Measurements from ENCODE around the gene FOXJ1.

Gene FOXJ1

DNA sequence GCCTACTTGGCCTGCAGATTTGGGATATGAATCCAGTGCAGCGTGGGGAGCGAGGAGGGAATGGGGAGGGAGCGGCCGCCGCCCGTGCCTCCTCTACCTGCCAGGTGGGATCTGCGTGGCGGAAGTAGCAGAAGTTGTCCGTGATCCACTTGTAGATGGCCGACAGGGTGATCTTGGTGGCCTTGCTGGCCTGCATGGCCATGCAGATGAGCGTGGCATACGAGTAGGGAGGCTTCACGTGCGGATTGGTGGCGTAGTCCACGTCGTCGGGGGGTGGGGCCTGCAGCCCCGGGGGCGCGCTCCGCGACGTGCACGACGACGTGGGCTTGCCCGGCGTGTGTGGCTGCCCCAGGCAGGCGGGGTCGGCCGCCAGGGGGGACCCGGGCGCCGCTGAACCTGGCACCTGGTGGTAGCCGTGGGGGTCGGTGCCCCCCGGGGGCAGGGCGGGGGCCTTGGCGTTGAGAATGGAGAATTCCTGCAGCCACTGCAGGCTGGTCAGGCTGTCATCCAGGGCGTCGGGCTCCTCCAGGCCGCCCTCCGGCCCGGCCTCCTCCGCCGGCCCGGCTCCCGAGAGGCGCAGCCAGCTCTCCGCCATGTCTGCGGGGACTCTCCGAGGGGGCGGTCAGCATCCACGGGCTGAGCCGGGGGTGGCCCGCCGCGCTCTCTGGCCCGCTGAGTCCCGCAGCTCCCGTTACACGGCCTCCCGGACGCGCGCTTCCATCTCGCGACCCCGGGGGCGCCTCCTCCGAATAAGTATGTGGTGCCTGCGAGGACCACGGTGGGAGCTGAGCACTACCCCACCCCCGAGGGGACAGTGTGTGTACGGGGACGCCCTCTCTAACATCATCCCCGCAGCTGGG, 1.0 kb downstream of the FOXJ1 start:
- no peak for DNase-seq

DNA sequence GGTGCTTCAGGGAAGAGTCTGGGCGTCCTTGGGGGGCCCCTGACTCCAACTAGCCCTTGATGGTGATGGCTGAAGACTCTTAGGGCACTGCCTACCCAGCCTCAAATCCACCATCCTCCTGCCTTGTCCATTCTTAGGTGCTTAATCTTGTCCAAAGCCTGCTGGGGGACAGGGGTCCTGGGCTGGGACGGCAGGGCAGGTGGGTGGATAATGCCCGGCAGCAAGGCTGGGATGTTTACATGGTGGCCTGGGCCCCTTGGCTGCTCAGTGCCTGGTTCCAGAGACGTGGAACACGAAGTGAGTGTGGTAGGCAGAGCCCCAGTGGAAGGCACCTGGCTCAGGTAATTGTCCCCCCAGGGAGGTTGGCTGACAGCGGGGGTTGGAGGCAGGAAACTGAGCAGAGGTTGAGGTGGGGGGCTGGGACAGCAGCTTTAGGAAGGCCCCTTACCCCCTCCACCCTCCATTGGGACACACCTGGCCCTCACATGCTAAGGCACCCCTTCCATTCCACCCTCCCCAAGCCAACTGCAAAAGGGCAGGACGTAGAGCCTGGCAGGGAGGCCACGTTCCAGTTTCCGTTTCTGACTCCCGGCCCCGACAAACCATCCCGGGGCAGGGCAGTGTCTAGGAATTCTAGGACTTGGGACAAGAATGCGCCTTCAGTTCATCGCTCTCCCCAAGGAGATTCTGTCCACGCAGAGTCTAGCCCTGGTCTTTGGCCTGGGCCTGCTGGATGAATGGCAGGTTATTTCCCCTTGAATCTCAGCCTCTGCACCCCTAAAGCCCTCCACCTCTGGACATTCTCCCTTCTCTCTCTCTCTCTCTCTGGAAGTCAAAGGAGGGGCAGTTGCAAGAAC, 1.9 kb downstream of the FOXJ1 start:
- no peak for DNase-seq

DNA sequence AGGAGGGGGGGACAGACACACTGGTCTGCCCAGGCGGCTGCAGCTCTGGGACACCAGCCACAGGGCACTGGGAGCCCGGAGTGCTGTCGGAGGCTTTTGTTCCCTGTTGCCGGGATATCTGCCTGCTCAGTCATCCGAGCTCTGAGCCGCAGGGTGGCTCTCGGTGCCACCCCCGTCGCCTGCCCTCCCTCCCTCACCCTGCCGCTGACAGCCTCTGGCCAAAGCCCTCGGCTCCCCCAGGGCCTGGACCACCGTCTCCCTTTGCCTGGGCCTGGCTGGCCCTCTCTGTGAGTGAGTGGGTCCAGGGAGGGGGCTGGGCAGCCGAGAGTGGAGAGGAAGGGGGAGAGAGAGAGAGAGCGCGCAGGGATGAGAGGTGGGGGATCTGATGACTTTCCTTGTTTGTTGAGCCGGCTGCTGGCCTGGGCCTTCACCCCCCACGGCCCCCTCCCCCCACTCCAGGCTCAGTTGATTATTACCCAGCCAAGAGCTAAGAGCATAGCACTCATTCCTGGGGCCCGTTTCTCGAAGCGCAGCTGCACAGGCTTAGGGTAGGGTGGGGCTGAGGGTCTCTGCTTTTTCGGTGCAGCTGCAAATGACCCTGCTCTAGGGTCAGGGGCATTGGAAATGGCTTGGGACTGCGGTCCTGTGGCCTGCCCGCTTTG, 2.7 kb downstream of the FOXJ1 start:
- DNase-seq, result peak; percentile 58

DNA sequence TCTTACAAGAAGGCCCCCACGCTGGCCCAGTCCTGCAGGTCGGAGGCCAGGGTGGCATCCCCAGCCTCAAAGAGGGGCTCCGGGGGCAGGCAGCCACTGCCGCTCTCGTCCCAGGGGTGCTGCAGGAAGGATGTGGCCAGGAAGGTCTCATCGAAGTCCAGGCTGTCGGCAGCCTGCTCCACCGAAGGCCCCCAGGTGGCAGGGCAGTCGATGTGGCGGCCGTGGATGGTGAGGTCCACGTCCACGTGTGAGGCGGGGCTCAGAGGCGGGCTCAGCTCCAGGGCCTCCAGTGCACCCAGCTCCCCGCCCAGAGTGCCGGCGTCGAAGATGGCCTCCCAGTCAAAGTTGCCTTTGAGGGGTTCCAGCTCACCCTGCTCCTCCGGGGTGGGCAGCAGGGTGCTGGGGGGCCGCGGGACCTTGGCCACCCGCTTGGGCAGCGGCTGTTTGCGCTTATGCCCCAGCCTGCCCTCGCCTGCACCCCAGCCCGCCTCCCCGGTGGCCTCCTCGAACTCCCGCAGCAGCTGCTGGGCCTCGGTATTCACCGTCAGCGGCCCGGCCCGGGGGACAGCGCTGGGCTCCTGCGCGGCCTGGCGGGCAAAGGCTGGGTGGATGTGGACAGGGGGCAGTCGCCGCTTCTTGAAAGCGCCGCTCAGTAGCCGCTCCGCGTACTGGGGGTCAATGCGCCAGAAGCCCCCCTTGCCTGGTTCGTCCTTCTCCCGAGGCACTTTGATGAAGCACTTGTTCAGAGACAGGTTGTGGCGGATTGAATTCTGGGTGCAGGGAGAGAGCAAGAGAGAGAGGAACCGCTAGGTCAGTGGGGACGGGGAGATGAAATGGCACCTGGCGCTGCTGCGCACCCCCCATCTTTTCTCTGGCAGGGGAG, 3.5 kb downstream of the FOXJ1 start:
- no peak for DNase-seq

DNA sequence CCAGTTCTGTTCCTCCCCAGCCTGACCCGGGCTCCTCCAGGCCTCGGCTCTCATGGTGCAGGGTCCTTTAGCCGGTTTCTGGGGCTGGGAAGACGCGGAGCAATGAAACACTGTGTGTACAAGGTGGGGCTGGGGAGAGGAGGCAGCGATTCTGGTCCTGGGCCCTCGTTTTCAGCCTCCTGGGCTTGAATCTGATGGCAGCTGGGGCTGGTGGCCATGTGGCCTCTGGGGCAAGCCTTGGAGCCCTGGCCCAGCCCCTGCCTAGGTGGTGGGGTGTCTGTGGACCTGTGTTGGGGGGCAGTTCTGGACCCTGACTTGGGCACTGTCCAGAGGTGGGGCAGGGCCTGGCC, 4.1 kb downstream of the FOXJ1 start:
- DNase-seq, result no peak

DNA sequence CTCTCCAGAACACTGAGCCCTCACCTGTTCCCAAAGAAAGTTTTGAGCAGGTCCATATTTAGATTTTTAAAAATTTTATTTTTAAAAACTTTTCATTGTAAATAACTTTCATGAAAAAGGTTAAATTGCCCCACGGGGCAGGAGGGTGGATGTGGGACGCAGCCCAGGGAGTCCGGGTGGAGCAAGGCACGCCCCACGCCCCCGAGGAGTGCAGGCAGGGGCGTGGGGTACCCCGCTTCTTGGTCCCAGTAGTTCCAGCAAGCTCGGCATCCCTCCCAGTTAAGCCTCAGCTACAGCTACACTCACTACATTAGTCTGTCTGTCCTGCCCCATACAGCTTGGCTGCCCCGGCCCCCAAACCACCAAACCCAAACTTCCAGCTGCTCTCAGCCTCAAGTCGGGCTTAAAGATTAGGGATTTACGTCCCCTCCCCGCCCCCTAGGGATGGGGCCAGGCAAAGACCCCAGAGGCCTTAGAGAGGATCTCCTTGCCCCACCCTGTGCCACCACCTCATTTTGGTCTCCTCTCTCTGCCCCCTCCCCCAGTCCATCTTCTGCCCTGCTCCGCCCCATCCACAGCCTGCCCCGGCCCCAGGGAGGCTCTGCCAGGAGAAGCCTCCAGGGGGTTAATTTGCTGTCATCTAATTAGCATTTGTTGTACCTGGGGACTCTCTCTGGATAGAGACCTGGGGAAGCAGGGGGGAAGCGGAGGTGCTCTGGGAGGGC, 4.6 kb downstream of the FOXJ1 start:
- DNase-seq, result no peak

DNA sequence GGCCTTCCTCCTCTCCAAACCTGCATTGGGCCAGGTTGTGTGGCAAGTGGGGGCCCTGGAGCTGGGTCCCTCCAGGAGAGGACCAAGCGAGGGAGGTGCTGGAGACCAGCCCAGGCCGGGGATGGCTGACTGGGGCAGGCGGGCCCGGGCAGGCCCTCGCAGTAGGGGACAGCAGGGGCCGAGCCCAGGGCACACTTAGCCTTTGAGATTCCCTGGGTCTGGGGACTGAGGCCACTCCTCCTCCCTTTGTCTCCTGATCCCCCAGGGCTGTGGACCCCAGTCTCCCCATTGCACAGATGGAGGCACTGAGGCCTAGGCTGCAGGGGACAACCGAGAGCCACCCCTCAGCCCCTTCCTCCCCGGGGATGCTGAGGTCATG, 5.2 kb downstream of the FOXJ1 start:
- no peak for DNase-seq

DNA sequence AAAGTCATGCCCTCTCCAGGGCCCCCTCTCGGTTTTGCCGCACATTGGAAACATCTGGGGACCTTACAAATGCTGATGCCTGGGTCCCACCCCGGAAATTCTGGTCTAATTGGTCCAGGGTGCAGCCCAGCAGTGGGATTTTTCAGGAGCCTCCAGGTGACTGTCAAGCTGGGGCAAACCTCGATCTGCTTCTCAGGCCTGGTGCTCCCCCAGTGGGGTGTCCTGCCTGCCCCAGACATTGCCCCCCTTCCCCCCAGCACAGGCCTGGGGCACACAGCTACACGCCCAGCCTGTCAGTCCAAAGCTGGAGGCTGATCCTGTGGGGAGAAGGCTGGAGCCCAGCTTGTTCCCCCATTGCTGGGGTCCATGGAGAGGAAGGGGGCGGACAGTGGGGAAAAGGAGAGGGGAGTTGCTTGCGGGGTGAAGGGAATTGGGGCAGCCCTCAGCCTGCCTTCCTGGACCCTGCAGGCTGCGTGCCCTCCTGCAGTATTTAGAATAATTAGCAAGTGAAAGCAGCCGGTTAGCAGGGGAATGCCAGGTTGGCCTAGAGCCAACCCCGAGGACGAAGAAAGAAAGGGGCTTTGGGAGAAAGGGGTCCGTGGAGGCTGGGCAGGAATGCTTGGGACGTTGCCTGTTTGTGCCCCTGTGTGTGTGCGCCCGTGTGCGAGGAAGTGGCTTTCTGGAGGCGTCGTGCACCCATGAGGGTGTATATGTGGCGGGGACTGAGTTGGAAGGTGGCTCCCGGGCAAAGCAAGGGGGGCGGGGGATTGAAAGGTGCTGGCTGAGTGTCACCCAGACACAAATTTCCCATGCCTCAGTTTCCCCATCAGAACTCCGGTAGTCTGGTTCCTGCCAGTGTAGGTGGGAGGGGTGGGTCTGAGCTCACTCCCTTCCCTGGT, 5.9 kb downstream of the FOXJ1 start:
- DNase-seq, result no peak

DNA sequence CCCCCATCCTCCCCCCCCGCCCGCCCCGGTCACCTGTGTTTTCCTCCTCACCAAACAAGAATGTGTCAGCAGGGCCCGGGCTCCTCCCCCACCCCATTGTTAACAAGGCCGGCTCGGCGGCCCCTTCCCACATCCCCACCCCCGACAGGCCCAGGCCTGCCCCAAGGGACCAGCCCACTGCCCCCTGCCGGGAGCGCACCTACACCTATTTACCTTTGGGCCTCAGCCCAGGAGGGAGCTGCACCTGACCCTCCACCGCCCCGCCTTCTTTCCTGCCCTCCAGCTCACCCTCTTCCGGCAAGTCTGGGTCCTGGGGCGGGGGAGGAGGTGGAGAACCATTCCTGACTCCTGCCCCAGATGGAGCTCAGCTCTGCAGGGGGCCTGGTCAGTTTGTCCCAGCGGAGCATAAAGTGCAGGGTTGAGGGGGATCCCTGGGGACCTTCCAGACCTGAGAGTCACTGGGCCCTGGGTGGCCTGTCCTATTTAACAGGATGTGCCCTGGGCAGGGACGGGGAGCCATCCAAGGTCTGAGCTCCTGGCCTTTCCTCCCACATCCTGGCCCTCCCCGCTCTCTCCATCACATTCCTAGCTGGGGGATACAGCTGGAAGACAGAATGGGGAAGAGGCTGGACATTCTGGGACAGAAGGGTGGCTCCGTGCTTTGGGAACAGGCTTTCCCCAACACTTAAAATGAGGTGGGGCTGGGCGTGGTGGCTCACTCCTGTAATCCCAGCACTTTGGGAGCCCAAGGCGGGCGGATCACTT, 8.3 kb downstream of the FOXJ1 start:
- DNase-seq, result peak; percentile 39

DNA sequence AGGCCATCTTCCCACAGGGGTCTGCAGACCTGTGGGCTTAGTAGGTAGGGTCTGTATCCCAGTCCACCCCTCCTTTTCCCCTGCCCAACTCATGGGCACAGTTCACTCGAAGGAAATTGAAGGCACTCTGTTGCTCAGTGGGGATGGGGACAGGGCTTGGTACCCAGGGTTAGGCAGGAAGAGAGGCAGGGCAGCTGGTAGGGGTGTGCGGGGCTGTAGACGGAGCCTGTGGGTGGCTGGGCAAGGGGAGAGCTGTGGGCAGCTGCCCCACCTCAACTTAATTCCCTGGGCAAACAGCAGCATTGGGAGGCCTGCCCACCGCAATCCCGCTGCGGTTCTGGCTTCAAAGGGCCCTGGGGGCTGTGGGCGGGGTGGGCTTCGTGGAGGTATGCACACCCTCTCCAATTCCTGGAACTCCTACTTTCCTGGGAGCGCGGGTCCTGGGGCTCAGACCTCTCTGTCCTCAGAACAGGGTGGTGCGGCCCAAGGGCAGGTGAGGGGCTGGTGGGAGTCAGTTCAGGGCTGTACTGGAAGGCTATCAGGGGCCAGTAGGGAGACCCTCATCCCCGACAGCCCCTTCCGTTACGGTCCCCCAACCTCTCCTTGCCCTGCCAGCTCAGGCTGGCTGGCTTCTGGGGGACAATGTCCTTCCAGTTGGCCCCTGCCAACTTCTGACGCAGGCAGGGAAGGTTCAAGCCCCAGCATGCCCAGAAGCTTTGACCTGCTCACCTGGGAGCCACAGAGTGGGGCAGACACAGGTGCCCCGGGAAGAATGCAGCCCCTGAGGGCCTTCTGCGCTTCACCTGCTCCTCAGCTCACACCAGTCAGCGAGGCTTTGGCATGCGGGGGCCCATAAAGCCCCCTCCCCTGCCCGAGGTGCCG, 9.1 kb downstream of the FOXJ1 start:
- DNase-seq, result no peak

DNA sequence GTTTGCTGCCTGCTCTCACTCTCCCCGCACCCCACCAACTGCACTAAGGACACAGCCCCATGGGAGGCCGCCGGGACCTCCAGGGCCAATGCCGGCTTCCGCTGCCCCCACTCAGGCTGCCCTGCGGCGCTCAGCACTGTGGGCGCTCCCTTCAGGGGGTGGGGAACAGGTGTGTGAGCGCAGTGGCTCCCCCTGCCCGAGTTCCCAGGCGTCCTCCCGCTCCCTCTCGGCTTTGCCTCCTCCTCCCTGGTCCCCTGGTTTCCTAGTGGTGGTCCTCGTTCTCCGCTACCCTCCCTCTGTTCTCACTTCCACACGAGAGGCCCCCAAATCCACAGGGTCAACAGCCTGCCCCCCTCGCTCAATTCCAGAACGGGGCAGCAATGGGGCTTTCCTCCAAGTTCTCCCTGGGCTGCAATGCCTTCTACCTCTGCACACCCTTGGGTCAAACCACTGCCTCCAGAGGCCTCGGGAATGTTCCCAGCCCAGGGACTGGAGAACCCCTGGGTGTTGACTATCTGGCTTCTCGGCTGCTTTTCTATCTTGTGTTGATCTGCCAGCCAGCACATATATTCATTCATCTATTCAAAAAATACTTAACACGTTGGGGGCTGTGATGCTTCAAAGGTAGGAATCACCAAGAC, 9.9 kb downstream of the FOXJ1 start:
- no peak for DNase-seq

DNA sequence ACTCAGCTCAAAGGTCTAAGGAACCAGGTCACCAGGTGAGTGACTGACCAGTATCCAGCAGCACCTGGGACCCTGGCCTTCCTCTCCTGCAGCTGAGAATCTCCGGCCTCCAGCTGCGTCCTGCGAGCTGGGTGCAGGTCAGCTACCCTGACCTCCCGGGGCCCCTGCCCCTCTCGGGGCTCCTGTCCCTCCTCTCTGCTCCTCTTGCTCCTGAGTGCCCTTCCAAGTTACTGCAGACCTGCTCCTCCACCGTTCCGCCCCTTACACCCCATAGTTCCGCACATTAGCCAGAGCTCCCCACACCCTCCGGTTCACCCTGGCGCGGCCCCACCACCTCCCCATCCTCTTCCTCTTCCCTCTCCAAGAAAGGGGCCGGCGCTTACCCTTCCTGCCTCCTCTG, 10.6 kb downstream of the FOXJ1 start:
- DNase-seq, result no peak

DNA sequence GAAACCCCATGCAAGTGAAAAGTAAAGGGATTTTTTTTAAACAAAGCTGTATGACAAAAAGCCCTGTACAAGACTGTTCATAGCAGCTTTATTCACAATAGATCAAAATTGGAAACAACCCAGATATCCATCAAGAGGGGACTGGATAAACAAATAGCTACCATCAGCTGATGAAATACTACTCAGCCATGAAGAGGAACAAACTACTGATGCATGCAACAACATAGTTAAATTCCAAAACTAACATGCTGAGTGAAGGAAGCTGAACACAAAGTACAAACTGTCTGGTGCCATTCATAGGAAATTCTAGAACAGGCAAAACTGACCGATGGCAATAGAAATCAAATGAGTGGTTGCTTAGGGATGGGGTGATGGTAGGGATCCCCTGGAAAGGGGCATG, 15.1 kb downstream of the FOXJ1 start:
- DNase-seq, result no peak

DNA sequence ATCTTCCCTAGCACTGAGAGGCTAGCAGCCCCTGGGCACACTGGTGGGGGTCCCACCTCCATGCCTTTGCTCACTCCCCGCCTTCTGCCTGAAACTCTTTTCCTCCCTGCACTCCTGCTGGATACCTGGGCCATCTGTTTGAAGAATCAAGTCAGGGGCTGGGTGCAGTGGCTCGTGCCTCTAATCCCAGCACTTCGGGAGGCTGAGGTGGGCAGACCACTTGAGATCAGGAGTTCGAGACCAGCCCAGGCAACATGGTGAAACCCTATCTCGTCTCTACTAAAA, 15.7 kb downstream of the FOXJ1 start:
- no peak for DNase-seq

DNA sequence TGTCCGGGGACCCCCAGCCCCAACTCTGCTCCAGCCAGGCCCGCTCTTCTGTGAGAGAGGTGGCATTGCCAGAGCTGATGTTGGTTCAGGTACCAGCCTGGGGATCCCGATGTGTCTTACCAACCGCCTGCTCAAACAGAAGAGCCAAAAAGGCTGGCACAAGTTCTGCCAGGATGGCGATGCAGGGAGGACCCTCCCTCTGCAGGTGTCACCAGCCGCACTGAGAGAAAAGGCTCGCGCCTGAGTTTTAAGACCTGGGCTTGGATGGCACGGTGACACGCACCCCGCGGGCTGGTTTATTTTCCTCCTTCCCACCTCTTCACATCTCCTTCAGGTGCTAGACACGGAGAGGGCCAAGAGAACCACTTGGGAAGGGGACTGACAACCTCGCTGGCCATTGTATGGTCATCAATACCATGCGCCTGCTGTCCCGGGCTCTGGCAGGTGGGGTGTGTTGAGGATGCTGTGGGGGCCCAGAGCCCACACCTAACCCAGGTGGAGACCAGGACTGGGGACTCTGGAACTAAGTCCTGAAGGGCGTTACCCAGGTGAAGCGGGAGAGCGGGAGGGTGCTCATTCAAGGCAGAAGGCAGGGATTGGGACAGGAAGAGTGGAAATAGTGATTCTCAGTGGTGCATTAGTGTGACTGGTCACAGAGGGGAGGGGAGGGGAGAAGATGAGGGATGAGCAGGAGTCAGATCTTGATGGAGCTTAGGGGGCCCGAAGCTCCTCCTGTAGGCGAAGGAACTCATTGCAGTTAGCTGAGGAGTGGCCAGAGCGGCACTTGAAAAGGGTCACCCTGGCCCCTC, 16.3 kb downstream of the FOXJ1 start:
- no peak for DNase-seq

DNA sequence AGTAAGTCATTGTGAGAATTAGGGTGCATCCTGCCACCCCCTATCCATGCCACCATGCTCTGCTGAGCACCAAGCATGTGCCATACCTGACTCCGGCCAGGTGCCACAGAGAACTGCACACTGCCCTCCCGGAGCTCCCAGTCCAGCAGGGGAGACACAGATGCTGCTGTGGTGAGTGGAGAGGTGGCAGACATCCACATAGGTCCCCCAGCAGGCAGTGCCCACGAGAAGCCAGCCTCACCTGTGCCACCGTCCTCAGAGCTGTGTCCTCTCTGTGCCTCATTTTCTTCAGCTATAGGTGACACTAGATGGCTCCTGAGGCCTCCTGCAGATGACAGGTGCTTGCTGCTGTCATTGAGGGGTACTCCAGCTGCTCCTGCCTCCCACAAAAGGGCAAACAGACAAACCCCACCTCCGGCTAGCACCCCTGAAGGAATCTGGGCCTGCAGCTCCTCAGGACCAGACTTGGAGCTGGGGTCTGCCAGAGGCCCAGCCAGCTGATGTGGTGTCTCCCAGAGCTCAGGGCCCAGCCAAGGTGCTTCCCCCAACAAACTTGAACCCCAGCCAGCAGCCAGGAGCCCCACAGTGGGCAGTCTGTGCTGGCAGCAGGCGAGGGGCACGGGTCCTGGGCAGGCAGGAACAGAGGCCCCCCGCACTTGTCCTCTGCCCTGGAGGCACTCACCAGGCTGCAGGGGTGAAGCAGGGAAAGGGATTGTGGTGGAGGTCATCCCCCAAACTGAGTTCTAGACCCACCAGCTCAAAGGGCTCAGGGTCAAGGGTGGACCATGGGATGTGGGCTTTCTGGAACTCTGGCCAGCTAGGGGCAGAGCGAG, 17.1 kb downstream of the FOXJ1 start:
- DNase-seq, result no peak

DNA sequence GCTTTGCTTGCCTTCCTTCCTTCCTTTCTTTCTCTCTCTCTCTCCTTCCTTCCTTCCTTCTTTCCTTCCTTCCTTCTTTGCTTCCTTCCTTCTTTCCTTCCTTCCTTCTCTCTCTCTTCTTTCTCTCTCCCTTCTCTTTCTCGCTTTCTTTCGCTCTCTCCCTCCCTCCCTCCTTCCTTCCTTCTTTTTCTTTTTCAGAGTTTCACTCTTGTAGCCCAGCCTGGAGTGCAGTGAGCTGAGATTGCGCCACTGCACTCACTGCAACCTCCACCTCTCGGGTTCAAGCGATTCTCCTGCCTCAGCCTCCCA, 17.9 kb downstream of the FOXJ1 start:
- DNase-seq, result no peak
